ENCODE results near the gene GLG1.

GLG1 gene

GRCh38 chr16:74592847-74593246, 14.1 kb downstream of the GLG1 start:
- H3K4me1 ChIP-seq (ENCODE audit: control insufficient read depth, insufficient read depth, low read length) = no peaks in the 10 kb centered on the region
- no peaks in the 10 kb centered on the region for H3K9me3 ChIP-seq (ENCODE audit: control insufficient read depth, low read length)
- WGBS, 2 experiments = 90 to 98% methylated on average over 3 of the region's 3 CpGs
- no peaks in the 10 kb centered on the region for H3K36me3 ChIP-seq (ENCODE audit: control insufficient read depth, insufficient read depth, low read length)
- no peak overlapping the region for H3K27ac ChIP-seq (ENCODE audit: insufficient read depth, low read depth, low read length, poor library complexity, severe bottlenecking)
- no peaks in the 10 kb centered on the region for H3K27me3 ChIP-seq (ENCODE audit: control insufficient read depth, insufficient read depth, low read length, poor library complexity, severe bottlenecking)
- no peak overlapping the region for H3K4me3 ChIP-seq (ENCODE audit: insufficient read depth, low read depth, low read length)

GRCh38 chr16:74591876-74592650, 14.9 kb downstream of the GLG1 start:
- 90 to 91% methylated on average over 7 to 8 of the region's 9 CpGs for WGBS, 2 experiments
- no peak overlapping the region for H3K4me3 ChIP-seq (ENCODE audit: insufficient read depth, low read depth, low read length)
- no peaks in the 10 kb centered on the region for H3K4me1 ChIP-seq (ENCODE audit: control insufficient read depth, insufficient read depth, low read length)
- H3K36me3 ChIP-seq (ENCODE audit: control insufficient read depth, insufficient read depth, low read length) = no peaks in the 10 kb centered on the region
- H3K27me3 ChIP-seq (ENCODE audit: control insufficient read depth, insufficient read depth, low read length, poor library complexity, severe bottlenecking) = no peaks in the 10 kb centered on the region
- no peaks in the 10 kb centered on the region for H3K9me3 ChIP-seq (ENCODE audit: control insufficient read depth, low read length)
- no peak overlapping the region for H3K27ac ChIP-seq (ENCODE audit: insufficient read depth, low read depth, low read length, poor library complexity, severe bottlenecking)

GRCh38 chr16:74586948-74587347, 20.0 kb downstream of the GLG1 start:
- Histone ChIP-seq H3K9me3 (ENCODE audit: control insufficient read depth, low read length) (no peaks in the 10 kb centered on the region), H3K4me1 (ENCODE audit: control insufficient read depth, insufficient read depth, low read length) (no peaks in the 10 kb centered on the region), H3K36me3 (ENCODE audit: control insufficient read depth, insufficient read depth, low read length) (no peaks in the 10 kb centered on the region), H3K4me3 (ENCODE audit: insufficient read depth, low read depth, low read length) (no peak overlapping the region), H3K27me3 (ENCODE audit: control insufficient read depth, insufficient read depth, low read length, poor library complexity, severe bottlenecking) (no peaks in the 10 kb centered on the region), H3K27ac (ENCODE audit: insufficient read depth, low read depth, low read length, poor library complexity, severe bottlenecking) (no peak overlapping the region)
- 88 to 90% methylated on average over 6 of the region's 6 CpGs for WGBS, 2 experiments

DNA sequence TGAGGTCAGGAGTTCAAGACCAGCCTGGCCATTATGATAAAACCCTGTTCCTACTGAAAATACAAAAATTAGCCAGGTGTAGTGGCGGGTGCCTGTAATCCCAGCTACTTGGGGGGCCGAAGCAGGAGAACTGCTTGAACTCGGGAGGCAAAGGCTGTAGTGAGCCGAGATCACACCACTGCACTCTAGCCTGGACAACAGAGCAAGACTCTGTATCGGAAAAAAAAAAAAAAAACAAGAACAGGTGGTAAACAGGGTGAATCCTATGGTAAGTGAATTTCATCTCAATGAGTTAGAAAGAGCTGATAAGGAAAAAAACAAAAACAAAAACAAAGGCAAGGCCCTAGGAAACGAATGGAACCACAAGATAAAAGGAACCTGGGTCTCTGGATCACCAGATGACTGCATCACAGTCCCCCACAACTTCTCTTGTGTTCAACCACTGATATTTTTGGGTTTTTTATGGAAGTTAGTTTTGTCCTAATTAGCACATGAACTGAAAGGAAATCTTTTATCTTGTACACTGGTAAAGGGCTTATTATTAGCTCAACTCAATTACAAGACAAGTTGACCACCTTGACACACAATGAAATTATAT, 21.0 kb downstream of the GLG1 start:
- Histone ChIP-seq H3K9me3 (ENCODE audit: control insufficient read depth, low read length) (no peaks in the 10 kb centered on the region), H3K36me3 (ENCODE audit: control insufficient read depth, insufficient read depth, low read length) (no peaks in the 10 kb centered on the region), H3K27ac (ENCODE audit: insufficient read depth, low read depth, low read length, poor library complexity, severe bottlenecking) (no peak overlapping the region), H3K27me3 (ENCODE audit: control insufficient read depth, insufficient read depth, low read length, poor library complexity, severe bottlenecking) (no peaks in the 10 kb centered on the region), H3K4me3 (ENCODE audit: insufficient read depth, low read depth, low read length) (no peak overlapping the region), H3K4me1 (ENCODE audit: control insufficient read depth, insufficient read depth, low read length) (no peaks in the 10 kb centered on the region)
- WGBS, 2 experiments = 92 to 96% methylated on average over 6 of the region's 6 CpGs

GRCh38 chr16:74583926-74584666, 22.8 kb downstream of the GLG1 start:
- Histone ChIP-seq H3K4me3 (ENCODE audit: insufficient read depth, low read depth, low read length) (no peak overlapping the region), H3K27me3 (ENCODE audit: control insufficient read depth, insufficient read depth, low read length, poor library complexity, severe bottlenecking) (no peaks in the 10 kb centered on the region), H3K9me3 (ENCODE audit: control insufficient read depth, low read length) (no peaks in the 10 kb centered on the region), H3K4me1 (ENCODE audit: control insufficient read depth, insufficient read depth, low read length) (no peaks in the 10 kb centered on the region), H3K36me3 (ENCODE audit: control insufficient read depth, insufficient read depth, low read length) (no peaks in the 10 kb centered on the region), H3K27ac (ENCODE audit: insufficient read depth, low read depth, low read length, poor library complexity, severe bottlenecking) (no peak overlapping the region)
- WGBS, 2 experiments = 90 to 94% methylated on average over 8 to 9 of the region's 9 CpGs

DNA sequence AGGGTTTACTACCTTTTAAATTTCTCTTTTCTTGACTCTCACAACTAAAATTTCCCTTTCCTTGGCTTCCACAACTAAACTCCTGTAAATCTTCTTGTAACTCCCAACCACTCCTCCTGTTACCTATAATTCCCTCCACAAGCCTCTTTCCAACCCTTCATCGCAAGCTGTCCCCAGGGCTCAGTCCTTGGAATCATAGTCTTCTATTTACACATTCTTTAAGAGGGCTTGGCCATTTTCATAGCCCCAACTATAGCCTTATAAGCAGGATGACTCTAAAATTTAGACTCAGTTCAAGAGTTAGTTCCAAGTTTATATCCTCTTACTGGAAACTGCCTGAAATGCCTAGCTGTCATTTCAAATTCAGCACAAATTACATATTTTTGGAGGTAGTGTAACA, 23.9 kb downstream of the GLG1 start:
- H3K27ac ChIP-seq (ENCODE audit: insufficient read depth, low read depth, low read length, poor library complexity, severe bottlenecking) = no peak overlapping the region
- no peak overlapping the region for H3K4me3 ChIP-seq (ENCODE audit: insufficient read depth, low read depth, low read length)
- no peaks in the 10 kb centered on the region for H3K4me1 ChIP-seq (ENCODE audit: control insufficient read depth, insufficient read depth, low read length)
- no peaks in the 10 kb centered on the region for H3K36me3 ChIP-seq (ENCODE audit: control insufficient read depth, insufficient read depth, low read length)
- no peaks in the 10 kb centered on the region for H3K9me3 ChIP-seq (ENCODE audit: control insufficient read depth, low read length)
- WGBS, 2 experiments = 90 to 98% methylated on average over 1 of the region's 1 CpG
- no peaks in the 10 kb centered on the region for H3K27me3 ChIP-seq (ENCODE audit: control insufficient read depth, insufficient read depth, low read length, poor library complexity, severe bottlenecking)

DNA sequence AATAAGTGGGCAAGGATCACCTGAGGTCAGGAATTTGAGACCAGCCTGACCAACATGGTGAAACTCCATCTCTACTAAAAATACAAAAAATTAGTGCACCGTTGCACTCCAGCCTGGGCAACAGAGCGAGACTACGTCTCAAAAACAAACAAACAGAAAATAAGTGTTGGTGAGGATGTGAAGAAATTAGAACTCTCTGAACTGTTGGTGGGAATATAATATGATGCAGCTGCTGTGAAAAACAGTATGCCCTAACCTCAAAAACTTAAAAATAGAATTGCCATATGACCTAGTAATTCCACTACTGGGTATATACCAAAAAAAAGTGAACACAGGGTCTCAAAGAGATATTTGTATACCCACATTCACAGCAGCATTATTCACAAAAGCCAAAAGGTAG, 26.1 kb downstream of the GLG1 start:
- H3K27ac ChIP-seq (ENCODE audit: insufficient read depth, low read depth, low read length, poor library complexity, severe bottlenecking) = no peak overlapping the region
- no peaks in the 10 kb centered on the region for H3K9me3 ChIP-seq (ENCODE audit: control insufficient read depth, low read length)
- no peaks in the 10 kb centered on the region for H3K27me3 ChIP-seq (ENCODE audit: control insufficient read depth, insufficient read depth, low read length, poor library complexity, severe bottlenecking)
- H3K36me3 ChIP-seq (ENCODE audit: control insufficient read depth, insufficient read depth, low read length) = no peaks in the 10 kb centered on the region
- WGBS, 2 experiments = 89 to 91% methylated on average over 3 of the region's 3 CpGs
- H3K4me3 ChIP-seq (ENCODE audit: insufficient read depth, low read depth, low read length) = no peak overlapping the region
- H3K4me1 ChIP-seq (ENCODE audit: control insufficient read depth, insufficient read depth, low read length) = no peaks in the 10 kb centered on the region

DNA sequence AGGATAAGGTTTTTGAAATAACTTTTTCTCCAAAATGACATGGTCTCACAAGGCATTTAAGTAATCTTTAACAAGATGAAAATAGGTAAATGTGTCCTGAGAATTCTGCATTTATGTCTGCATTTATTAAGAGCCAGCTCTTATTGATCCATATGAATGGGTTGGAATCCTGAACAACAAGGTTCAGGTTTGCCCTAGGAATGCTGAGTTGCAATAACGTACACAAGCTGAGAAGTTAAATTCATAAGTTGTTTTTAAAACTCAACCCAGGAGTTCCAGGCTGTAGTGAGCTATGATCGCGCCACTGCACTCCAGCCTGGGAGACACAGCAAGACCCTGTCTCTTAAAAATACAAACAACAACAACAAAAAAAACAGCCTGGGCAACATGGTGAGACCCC, 28.1 kb downstream of the GLG1 start:
- 92 to 96% methylated on average over 3 of the region's 3 CpGs for WGBS, 2 experiments
- Histone ChIP-seq H3K4me3 (ENCODE audit: insufficient read depth, low read depth, low read length) (no peak overlapping the region), H3K27ac (ENCODE audit: insufficient read depth, low read depth, low read length, poor library complexity, severe bottlenecking) (no peak overlapping the region), H3K4me1 (ENCODE audit: control insufficient read depth, insufficient read depth, low read length) (no peaks in the 10 kb centered on the region), H3K36me3 (ENCODE audit: control insufficient read depth, insufficient read depth, low read length) (no peaks in the 10 kb centered on the region), H3K27me3 (ENCODE audit: control insufficient read depth, insufficient read depth, low read length, poor library complexity, severe bottlenecking) (no peaks in the 10 kb centered on the region), H3K9me3 (ENCODE audit: control insufficient read depth, low read length) (no peaks in the 10 kb centered on the region)

DNA sequence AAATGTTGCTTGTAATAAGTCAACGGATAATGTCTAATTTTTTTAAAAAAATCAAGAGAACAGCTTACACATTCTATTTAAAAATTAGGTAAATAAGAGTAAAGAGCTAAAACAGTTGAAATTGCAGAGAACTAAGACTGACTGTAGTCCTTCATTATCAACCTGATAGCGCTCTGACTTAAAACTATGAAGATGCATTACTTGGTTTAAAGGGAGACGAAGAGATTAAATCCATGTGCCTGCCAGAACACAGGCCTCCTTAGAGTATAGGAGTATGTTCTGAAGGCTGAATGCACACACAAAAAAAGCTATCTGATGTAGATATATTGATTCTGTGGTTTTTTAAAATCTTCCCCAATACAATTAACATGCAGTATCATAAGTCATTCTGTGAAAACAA, 28.5 kb downstream of the GLG1 start:
- 97 to 100% methylated on average over 2 to 3 of the region's 3 CpGs for WGBS, 2 experiments
- H3K27ac ChIP-seq (ENCODE audit: insufficient read depth, low read depth, low read length, poor library complexity, severe bottlenecking) = no peak overlapping the region

GRCh38 chr16:74577882-74578366, 29.0 kb downstream of the GLG1 start:
- H3K4me3 ChIP-seq (ENCODE audit: insufficient read depth, low read depth, low read length) = no peak overlapping the region
- H3K9me3 ChIP-seq (ENCODE audit: control insufficient read depth, low read length) = no peaks in the 10 kb centered on the region
- H3K36me3 ChIP-seq (ENCODE audit: control insufficient read depth, insufficient read depth, low read length) = no peaks in the 10 kb centered on the region
- no peak overlapping the region for H3K27ac ChIP-seq (ENCODE audit: insufficient read depth, low read depth, low read length, poor library complexity, severe bottlenecking)
- no peaks in the 10 kb centered on the region for H3K4me1 ChIP-seq (ENCODE audit: control insufficient read depth, insufficient read depth, low read length)
- 94 to 98% methylated on average over 2 of the region's 2 CpGs for WGBS, 2 experiments
- H3K27me3 ChIP-seq (ENCODE audit: control insufficient read depth, insufficient read depth, low read length, poor library complexity, severe bottlenecking) = no peaks in the 10 kb centered on the region

More for the DNA sequence above, 28.5 kb downstream of the GLG1 start:
- H3K4me1 ChIP-seq (ENCODE audit: control insufficient read depth, insufficient read depth, low read length) = no peaks in the 10 kb centered on the region
- H3K36me3 ChIP-seq (ENCODE audit: control insufficient read depth, insufficient read depth, low read length) = no peaks in the 10 kb centered on the region
- H3K27me3 ChIP-seq (ENCODE audit: control insufficient read depth, insufficient read depth, low read length, poor library complexity, severe bottlenecking) = no peaks in the 10 kb centered on the region
- no peaks in the 10 kb centered on the region for H3K9me3 ChIP-seq (ENCODE audit: control insufficient read depth, low read length)
- no peak overlapping the region for H3K4me3 ChIP-seq (ENCODE audit: insufficient read depth, low read depth, low read length)
